Activated CD4-positive, alpha-beta memory T cell treated with anti-CD3 and anti-CD28 coated beads, Interleukin-2, amount 10 ng/mL, durations not matched to agents 7 days and 5 days (primary cell): ENCODE measurements around the gene GXYLT2. TPM values are rescaled to one million over a fixed set of nuclear protein-coding genes. Genes with fewer than 3 reads are reported as not detected.
"Not testable (repeated sequence)": the region's sequence is repeated elsewhere in the genome, so short reads cannot be mapped to it uniquely, and the experiment has no call there.

ENCODE experiments used
- CTCF ChIA-PET: fragments of 350-600 bp; sonication (Branson Sonifier 250); formaldehyde crosslinking; loops from one replicate; lab custom pipeline; 2021; ENCODE audit warnings: antibody characterized with exemption, inconsistent platforms; lab: Charles Lee
- POLR2A ChIA-PET: fragments of 350-600 bp; sonication (Branson Sonifier 250); formaldehyde crosslinking; loops from one replicate; lab custom pipeline; 2021; ENCODE audit warnings: antibody characterized with exemption; lab: Charles Lee
- DNase-seq: peaks from one replicate; pipeline ENCODE4 v3.0.0-alpha.2; 2020
- H3K27ac Mint-ChIP-seq: one replicate; pipeline ENCODE4 v1.8.0; 2021; ENCODE audit warnings: mild to moderate bottlenecking, mixed read lengths
- H3K27me3 Mint-ChIP-seq: one replicate; pipeline ENCODE4 v1.8.0; 2021; ENCODE audit warnings: mixed read lengths
- H3K36me3 Mint-ChIP-seq: one replicate; pipeline ENCODE4 v1.8.0; 2021; ENCODE audit warnings: low read depth, mixed read lengths
- H3K4me1 Mint-ChIP-seq: one replicate; pipeline ENCODE4 v1.8.0; 2021; ENCODE audit warnings: mixed read lengths
- H3K4me3 Mint-ChIP-seq: one replicate; pipeline ENCODE4 v1.8.0; 2021; ENCODE audit warnings: mild to moderate bottlenecking, mixed read lengths
- H3K9me3 Mint-ChIP-seq: one replicate; pipeline ENCODE4 v1.8.0; 2021; ENCODE audit warnings: mixed read lengths
- total RNA-seq, 2 experiments: library from RNA; stranded (reverse); gene quantifications; one replicate each; pipeline ENCODE4 v1.2.3, GENCODE V29; 2021

Gene GXYLT2
- total RNA-seq, 2 experiments from 2014 or later: not detected

DNA sequence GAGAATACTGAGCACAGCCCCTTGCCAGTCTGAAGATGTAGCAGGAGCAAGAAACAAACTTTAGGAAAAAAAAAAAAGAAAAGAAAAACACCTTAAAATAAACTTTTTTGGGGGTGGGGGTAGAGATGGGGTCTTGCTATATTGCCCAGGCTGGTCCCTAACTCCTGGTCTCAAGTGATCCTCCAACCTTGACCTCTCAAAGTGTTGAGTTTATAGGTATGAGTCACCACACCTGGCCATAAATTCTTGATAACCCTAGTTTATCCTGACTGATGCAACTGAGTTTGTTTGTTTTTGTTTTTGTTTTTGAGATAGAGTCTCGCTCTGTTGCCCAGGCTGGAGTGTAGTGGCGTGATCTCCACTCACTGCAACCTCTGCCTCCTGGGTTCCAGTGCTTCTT lies 28.4 kb downstream of the GXYLT2 start:
- Mint-ChIP-seq H3K4me1 (no peaks in the 10 kb centered on the region), H3K4me3 (no peak overlapping the region)

DNA sequence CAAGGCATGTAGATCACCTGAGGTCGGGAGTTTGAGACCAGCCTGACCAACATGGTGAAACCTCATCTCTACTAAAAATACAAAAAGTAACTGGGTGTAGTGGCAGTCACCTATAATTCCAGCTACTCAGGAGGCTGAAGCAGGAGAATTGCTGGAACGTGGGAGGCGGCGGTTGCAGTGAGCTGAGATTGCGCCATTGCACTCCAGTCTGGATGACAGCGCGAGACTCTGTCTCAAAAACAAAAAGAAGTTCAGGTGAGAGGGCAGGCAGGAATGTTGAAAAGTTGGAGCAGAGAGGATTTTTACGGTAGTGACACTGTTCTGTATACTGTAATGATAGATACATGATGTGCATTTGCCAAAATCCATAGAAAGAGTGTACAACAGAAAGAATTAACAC lies 31.7 kb downstream of the GXYLT2 start:
- peaks cover 12% of the 10 kb centered on the region for H3K27me3 Mint-ChIP-seq
- H3K4me3 Mint-ChIP-seq: no peak overlapping the region
- CTCF ChIA-PET: no interaction called here
- no peaks in the 10 kb centered on the region for H3K36me3 Mint-ChIP-seq
- DNase-seq: no peak
- H3K27ac Mint-ChIP-seq: no peak overlapping the region
- H3K9me3 Mint-ChIP-seq: no peaks in the 10 kb centered on the region
- no peaks in the 10 kb centered on the region for H3K4me1 Mint-ChIP-seq
- POLR2A ChIA-PET: no interaction called here

More for the DNA sequence above, 28.4 kb downstream of the GXYLT2 start:
- CTCF ChIA-PET: no interaction called here
- no peak overlapping the region for H3K27ac Mint-ChIP-seq
- no peak for DNase-seq
- H3K9me3 Mint-ChIP-seq: no peaks in the 10 kb centered on the region
- no peaks in the 10 kb centered on the region for H3K36me3 Mint-ChIP-seq
- H3K27me3 Mint-ChIP-seq: peaks cover 2% of the 10 kb centered on the region
- POLR2A ChIA-PET: no interaction called here

DNA sequence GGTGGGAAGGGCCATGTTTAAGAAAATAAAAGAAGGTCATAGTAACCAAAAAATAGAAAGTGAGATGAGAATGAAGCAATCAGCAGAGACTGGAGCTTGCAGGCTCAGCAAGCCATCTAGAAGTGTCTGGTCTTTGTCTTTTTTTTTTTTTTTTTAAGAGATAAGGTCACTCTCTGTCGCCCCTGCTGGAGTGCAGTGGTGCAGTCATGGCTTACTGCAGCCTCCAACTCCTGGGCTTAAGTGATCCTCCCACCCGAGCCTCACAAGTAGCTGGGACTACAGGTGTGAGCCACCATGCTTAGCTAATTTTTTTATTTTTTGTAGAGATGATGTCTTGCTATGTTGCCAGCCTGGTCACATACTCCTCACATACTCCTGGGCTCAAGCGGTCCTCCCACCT lies 36.2 kb downstream of the GXYLT2 start:
- H3K27me3 Mint-ChIP-seq: peaks cover 21% of the 10 kb centered on the region
- no peak for DNase-seq
- H3K4me1 Mint-ChIP-seq: no peaks in the 10 kb centered on the region
- peaks cover 1% of the 10 kb centered on the region for H3K9me3 Mint-ChIP-seq
- H3K36me3 Mint-ChIP-seq: no peaks in the 10 kb centered on the region
- ChIA-PET CTCF (no interaction called here), POLR2A (no interaction called here)
- H3K4me3 Mint-ChIP-seq: no peak overlapping the region
- no peak overlapping the region for H3K27ac Mint-ChIP-seq

- H3K36me3 Mint-ChIP-seq, H3K27me3 Mint-ChIP-seq, H3K27ac Mint-ChIP-seq, DNase-seq, H3K4me3 Mint-ChIP-seq, H3K9me3 Mint-ChIP-seq, POLR2A ChIA-PET, CTCF ChIA-PET, H3K4me1 Mint-ChIP-seq: not testable (repeated sequence)
Measured at GRCh38 chr3:72928781-72929735, 41.2 kb downstream of the GXYLT2 start.

GRCh38 chr3:72930754-72931153 lies 42.9 kb downstream of the GXYLT2 start:
- H3K4me3 Mint-ChIP-seq: no peak overlapping the region
- ChIA-PET POLR2A (no interaction called here), CTCF (no interaction called here)
- H3K36me3 Mint-ChIP-seq: no peaks in the 10 kb centered on the region
- no peak for DNase-seq
- no peaks in the 10 kb centered on the region for H3K4me1 Mint-ChIP-seq
- peaks cover 2% of the 10 kb centered on the region for H3K9me3 Mint-ChIP-seq
- H3K27ac Mint-ChIP-seq: no peak overlapping the region
- H3K27me3 Mint-ChIP-seq: peaks cover 17% of the 10 kb centered on the region

- ChIA-PET POLR2A (no interaction called here), CTCF (no interaction called here)
Measured at GRCh38 chr3:72932416-72932815, 44.6 kb downstream of the GXYLT2 start.

DNA sequence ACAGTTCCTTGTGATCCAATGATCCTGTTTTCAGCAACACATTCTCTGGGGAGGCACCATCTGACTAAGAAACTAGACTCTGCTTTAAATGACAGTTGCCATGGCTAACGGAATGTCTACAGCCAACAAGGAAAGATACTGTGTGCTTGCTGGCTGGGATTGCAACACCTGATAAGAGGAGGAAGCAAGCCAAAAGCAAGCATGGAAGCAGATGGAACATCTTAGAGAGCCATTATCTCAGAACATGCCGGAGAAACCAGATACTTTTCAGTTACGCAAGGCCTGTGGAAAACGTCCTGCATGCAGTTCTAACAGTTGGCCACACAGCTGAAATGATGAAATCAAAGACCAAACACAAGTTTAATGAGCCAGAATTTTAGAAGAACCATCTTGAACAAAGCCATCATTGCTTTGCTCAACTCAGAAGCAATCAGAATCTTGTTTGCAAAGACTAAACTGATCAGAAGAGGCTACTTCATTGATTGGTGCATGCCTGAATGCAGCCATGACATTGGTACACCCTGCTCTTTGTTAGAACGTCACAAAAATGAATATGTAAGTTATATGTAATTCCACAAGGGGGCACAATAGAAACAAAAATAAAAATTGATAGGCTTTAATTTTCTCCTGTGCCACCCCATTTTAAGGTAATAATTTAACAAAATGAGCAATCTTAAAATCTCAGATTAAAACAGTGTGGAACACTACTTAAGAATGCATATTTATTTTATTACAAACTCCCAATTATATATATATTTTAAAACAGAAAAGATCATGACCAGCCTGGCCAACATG lies 50.8 kb downstream of the GXYLT2 start:
- Mint-ChIP-seq H3K27me3 (peaks cover 20% of the 10 kb centered on the region), H3K27ac (no peak overlapping the region), H3K36me3 (no peaks in the 10 kb centered on the region), H3K4me3 (no peak overlapping the region), H3K9me3 (no peaks in the 10 kb centered on the region), H3K4me1 (no peaks in the 10 kb centered on the region)
- ChIA-PET CTCF (interaction anchor here (0.5 to 4.7 kb wide), 4 partner anchors 117 to 157 kb away, joined by 3 to 45 read pairs (median 4); no protein-coding TSS in a partner anchor), POLR2A (interaction anchor here (1.0 kb wide), 1 partner anchor 118 kb away, joined by 3 read pairs; no protein-coding TSS in a partner anchor)
- DNase-seq: peak; percentile 21

More at GRCh38 chr3:72932416-72932815, 44.6 kb downstream of the GXYLT2 start:
- Mint-ChIP-seq H3K27me3 (peaks cover 16% of the 10 kb centered on the region), H3K27ac (no peak overlapping the region), H3K4me3 (no peak overlapping the region), H3K36me3 (no peaks in the 10 kb centered on the region), H3K4me1 (no peaks in the 10 kb centered on the region), H3K9me3 (peaks cover 2% of the 10 kb centered on the region)
- DNase-seq: no peak

DNA sequence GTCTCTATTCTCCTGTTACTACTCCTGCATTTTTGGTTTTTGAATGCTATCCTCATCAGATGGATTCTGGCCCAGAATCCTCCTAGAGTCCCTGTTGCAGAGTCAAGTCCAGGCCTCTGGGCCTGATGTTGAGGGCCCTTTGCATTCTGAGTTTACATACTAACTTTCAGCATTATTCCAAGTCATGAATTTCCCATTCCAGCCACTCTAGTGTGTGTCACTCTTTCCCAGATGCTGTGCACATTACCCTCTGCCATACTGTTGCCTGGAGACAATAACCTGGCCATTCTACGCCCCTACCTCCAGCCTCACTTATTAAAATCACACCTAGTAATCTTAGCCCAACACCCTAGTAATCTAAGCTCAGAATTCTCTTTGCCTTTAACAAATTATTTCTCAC lies 53.4 kb downstream of the GXYLT2 start:
- DNase-seq: no peak
- peaks cover 7% of the 10 kb centered on the region for H3K4me1 Mint-ChIP-seq
- no peak overlapping the region for H3K27ac Mint-ChIP-seq
- CTCF ChIA-PET: interaction anchor here (0.8 to 4.7 kb wide), 4 partner anchors 56 to 144 kb away, joined by 3 to 45 read pairs (median 4); no protein-coding TSS in a partner anchor
- H3K9me3 Mint-ChIP-seq: no peaks in the 10 kb centered on the region
- POLR2A ChIA-PET: interaction anchor here (1.8 kb wide), 1 partner anchor 115 kb away, joined by 6 read pairs; no protein-coding TSS in a partner anchor
- H3K4me3 Mint-ChIP-seq: no peak overlapping the region
- H3K36me3 Mint-ChIP-seq: no peaks in the 10 kb centered on the region
- peaks cover 8% of the 10 kb centered on the region for H3K27me3 Mint-ChIP-seq

- H3K9me3 Mint-ChIP-seq: no peaks in the 10 kb centered on the region
- peaks cover 7% of the 10 kb centered on the region for H3K4me1 Mint-ChIP-seq
- DNase-seq: no peak
- CTCF ChIA-PET: interaction anchor here (1.6 to 4.7 kb wide), 2 partner anchors 91 to 114 kb away, joined by 3 to 45 read pairs; no protein-coding TSS in a partner anchor
- peaks cover 4% of the 10 kb centered on the region for H3K27me3 Mint-ChIP-seq
- no peak overlapping the region for H3K27ac Mint-ChIP-seq
- POLR2A ChIA-PET: no interaction called here
- no peak overlapping the region for H3K4me3 Mint-ChIP-seq
- H3K36me3 Mint-ChIP-seq: no peaks in the 10 kb centered on the region
Measured at GRCh38 chr3:72942427-72942826, 54.6 kb downstream of the GXYLT2 start.

GRCh38 chr3:72944696-72945095 lies 56.9 kb downstream of the GXYLT2 start:
- no peak overlapping the region for H3K4me3 Mint-ChIP-seq
- ChIA-PET CTCF (interaction anchor here (0.8 to 1.6 kb wide), 3 partner anchors 53 to 112 kb away, joined by 4 to 5 read pairs (median 5); no protein-coding TSS in a partner anchor), POLR2A (interaction anchor here (1.3 kb wide), 1 partner anchor 52 kb away, joined by 3 read pairs; the partner anchor contains the start of gene PPP4R2)
- no peak overlapping the region for H3K27ac Mint-ChIP-seq
- no peaks in the 10 kb centered on the region for H3K36me3 Mint-ChIP-seq
- peaks cover 7% of the 10 kb centered on the region for H3K4me1 Mint-ChIP-seq
- peaks cover 1% of the 10 kb centered on the region for H3K27me3 Mint-ChIP-seq
- DNase-seq: no peak
- H3K9me3 Mint-ChIP-seq: no peaks in the 10 kb centered on the region

- CTCF ChIA-PET: interaction anchor here (0.6 kb wide), 1 partner anchor 18 kb away, joined by 3 read pairs; no protein-coding TSS in a partner anchor
- POLR2A ChIA-PET: no interaction called here
- H3K36me3 Mint-ChIP-seq: no peaks in the 10 kb centered on the region
- H3K4me3 Mint-ChIP-seq: no peak overlapping the region
- H3K27me3 Mint-ChIP-seq: peaks cover 1% of the 10 kb centered on the region
- DNase-seq: no peak
- peaks cover 14% of the 10 kb centered on the region for H3K4me1 Mint-ChIP-seq
- no peak overlapping the region for H3K27ac Mint-ChIP-seq
- H3K9me3 Mint-ChIP-seq: no peaks in the 10 kb centered on the region
Measured at GRCh38 chr3:72947715-72948490, 60.1 kb downstream of the GXYLT2 start.

- ChIA-PET POLR2A (no interaction called here), CTCF (no interaction called here)
- H3K9me3 Mint-ChIP-seq: no peaks in the 10 kb centered on the region
- H3K27me3 Mint-ChIP-seq: no peaks in the 10 kb centered on the region
- no peak overlapping the region for H3K27ac Mint-ChIP-seq
- H3K4me3 Mint-ChIP-seq: no peak overlapping the region
- H3K36me3 Mint-ChIP-seq: no peaks in the 10 kb centered on the region
- no peak for DNase-seq
- H3K4me1 Mint-ChIP-seq: peaks cover 14% of the 10 kb centered on the region
Measured at GRCh38 chr3:72949016-72949415, 61.2 kb downstream of the GXYLT2 start.
